Neuron (in vitro differentiated cells): ENCODE data around the gene RGPD8.
"Not testable (repeated sequence)": the region's sequence is repeated elsewhere in the genome, so short reads cannot be mapped to it uniquely, and the experiment has no call there.

Experiments
- H2AFZ ChIP-seq: one replicate; pipeline ENCODE4 v1.6.1; 2013; ENCODE audit warnings: low read depth, mild to moderate bottlenecking, inconsistent platforms, low read length, moderate library complexity
- H3K27me3 ChIP-seq: one replicate; pipeline ENCODE4 v1.6.1; 2013; ENCODE audit warnings: low read length; ENCODE audit not compliant: insufficient read depth
- H3K36me3 ChIP-seq: one replicate; pipeline ENCODE4 v1.6.1; 2013; ENCODE audit warnings: low read length; ENCODE audit not compliant: insufficient read depth
- H3K4me1 ChIP-seq: one replicate; pipeline ENCODE4 v1.6.1; 2013; ENCODE audit warnings: low read length; ENCODE audit not compliant: insufficient read depth
- H3K4me3 ChIP-seq: 2 replicates; pipeline ENCODE4 v1.5.1; 2013; ENCODE audit warnings: mild to moderate bottlenecking, low read length, moderate library complexity
- H3K9me3 ChIP-seq: one replicate; pipeline ENCODE4 v1.6.1; 2013; ENCODE audit warnings: low read length

The RGPD8 gene

GRCh38 chr2:112432390-112432734 lies 1.1 kb downstream of the RGPD8 start:
- H2AFZ ChIP-seq, H3K4me3 ChIP-seq, H3K27me3 ChIP-seq, H3K36me3 ChIP-seq, H3K4me1 ChIP-seq, H3K9me3 ChIP-seq: not testable (repeated sequence)

GRCh38 chr2:112431587-112432295 lies 1.7 kb downstream of the RGPD8 start:
- not testable (repeated sequence) for H3K27me3 ChIP-seq, H3K4me3 ChIP-seq, H2AFZ ChIP-seq

GRCh38 chr2:112424553-112424952 lies 8.9 kb downstream of the RGPD8 start:
- not testable (repeated sequence) for H3K27me3 ChIP-seq, H3K4me1 ChIP-seq, H2AFZ ChIP-seq, H3K9me3 ChIP-seq, H3K4me3 ChIP-seq, H3K36me3 ChIP-seq

More at GRCh38 chr2:112431587-112432295, 1.7 kb downstream of the RGPD8 start:
- H3K36me3 ChIP-seq, H3K4me1 ChIP-seq, H3K9me3 ChIP-seq: not testable (repeated sequence)

GRCh38 chr2:112416860-112417259 lies 16.6 kb downstream of the RGPD8 start:
- H3K4me1 ChIP-seq, H2AFZ ChIP-seq, H3K36me3 ChIP-seq, H3K9me3 ChIP-seq, H3K27me3 ChIP-seq, H3K4me3 ChIP-seq: not testable (repeated sequence)

- not testable (repeated sequence) for H3K4me1 ChIP-seq
Observed at GRCh38 chr2:112360055-112360454, 73.4 kb downstream of the RGPD8 start.

GRCh38 chr2:112354335-112354734 lies 79.1 kb downstream of the RGPD8 start:
- H3K9me3 ChIP-seq, H2AFZ ChIP-seq, H3K4me1 ChIP-seq, H3K36me3 ChIP-seq, H3K4me3 ChIP-seq, H3K27me3 ChIP-seq: not testable (repeated sequence)

More at GRCh38 chr2:112360055-112360454, 73.4 kb downstream of the RGPD8 start:
- not testable (repeated sequence) for H3K4me3 ChIP-seq, H3K9me3 ChIP-seq, H3K36me3 ChIP-seq, H3K27me3 ChIP-seq, H2AFZ ChIP-seq

GRCh38 chr2:112352809-112353603 lies 80.4 kb downstream of the RGPD8 start:
- H3K27me3 ChIP-seq, H3K4me1 ChIP-seq, H2AFZ ChIP-seq, H3K9me3 ChIP-seq, H3K4me3 ChIP-seq, H3K36me3 ChIP-seq: not testable (repeated sequence)

- not testable (repeated sequence) for H3K4me1 ChIP-seq, H3K36me3 ChIP-seq, H3K27me3 ChIP-seq, H3K9me3 ChIP-seq, H2AFZ ChIP-seq, H3K4me3 ChIP-seq
Observed at GRCh38 chr2:112352292-112352691, 81.2 kb downstream of the RGPD8 start.

- H3K4me3 ChIP-seq, result no peak overlapping the region
- H3K36me3 ChIP-seq, result no peaks in the 10 kb centered on the region
- no peaks in the 10 kb centered on the region for H3K4me1 ChIP-seq
- no peaks in the 10 kb centered on the region for H3K9me3 ChIP-seq
- no peaks in the 10 kb centered on the region for H3K27me3 ChIP-seq
- no peak overlapping the region for H2AFZ ChIP-seq
Observed at GRCh38 chr2:112345030-112346027, 88.1 kb downstream of the RGPD8 start.

- Histone ChIP-seq H3K27me3 (no peaks in the 10 kb centered on the region), H3K4me3 (no peak overlapping the region), H3K9me3 (no peaks in the 10 kb centered on the region), H2AFZ (no peak overlapping the region), H3K36me3 (no peaks in the 10 kb centered on the region), H3K4me1 (peaks cover 2% of the 10 kb centered on the region)
Observed at GRCh38 chr2:112343827-112344585, 89.4 kb downstream of the RGPD8 start.

GRCh38 chr2:112342067-112342550 lies 91.3 kb downstream of the RGPD8 start:
- Histone ChIP-seq H3K36me3 (no peaks in the 10 kb centered on the region), H3K9me3 (no peaks in the 10 kb centered on the region), H2AFZ (no peak overlapping the region), H3K4me3 (no peak overlapping the region), H3K27me3 (no peaks in the 10 kb centered on the region), H3K4me1 (peaks cover 2% of the 10 kb centered on the region)

GRCh38 chr2:112340475-112341267 lies 92.8 kb downstream of the RGPD8 start:
- no peaks in the 10 kb centered on the region for H3K36me3 ChIP-seq
- peaks cover 2% of the 10 kb centered on the region for H3K4me1 ChIP-seq
- no peak overlapping the region for H3K4me3 ChIP-seq
- no peaks in the 10 kb centered on the region for H3K27me3 ChIP-seq
- no peak overlapping the region for H2AFZ ChIP-seq
- H3K9me3 ChIP-seq, result no peaks in the 10 kb centered on the region
